GM19452 (cell line): ENCODE results near the gene ANKEF1.
"Not testable (repeated sequence)": the region's sequence is repeated elsewhere in the genome, so short reads cannot be mapped to it uniquely, and the experiment has no call there.

Source experiments
- ATAC-seq: cut with Tn5 transposase; IDR thresholded peaks from one replicate; pipeline ENCODE4 v1.9.1; 2021; ENCODE audit not compliant: unreplicated experiment

The ANKEF1 gene

DNA sequence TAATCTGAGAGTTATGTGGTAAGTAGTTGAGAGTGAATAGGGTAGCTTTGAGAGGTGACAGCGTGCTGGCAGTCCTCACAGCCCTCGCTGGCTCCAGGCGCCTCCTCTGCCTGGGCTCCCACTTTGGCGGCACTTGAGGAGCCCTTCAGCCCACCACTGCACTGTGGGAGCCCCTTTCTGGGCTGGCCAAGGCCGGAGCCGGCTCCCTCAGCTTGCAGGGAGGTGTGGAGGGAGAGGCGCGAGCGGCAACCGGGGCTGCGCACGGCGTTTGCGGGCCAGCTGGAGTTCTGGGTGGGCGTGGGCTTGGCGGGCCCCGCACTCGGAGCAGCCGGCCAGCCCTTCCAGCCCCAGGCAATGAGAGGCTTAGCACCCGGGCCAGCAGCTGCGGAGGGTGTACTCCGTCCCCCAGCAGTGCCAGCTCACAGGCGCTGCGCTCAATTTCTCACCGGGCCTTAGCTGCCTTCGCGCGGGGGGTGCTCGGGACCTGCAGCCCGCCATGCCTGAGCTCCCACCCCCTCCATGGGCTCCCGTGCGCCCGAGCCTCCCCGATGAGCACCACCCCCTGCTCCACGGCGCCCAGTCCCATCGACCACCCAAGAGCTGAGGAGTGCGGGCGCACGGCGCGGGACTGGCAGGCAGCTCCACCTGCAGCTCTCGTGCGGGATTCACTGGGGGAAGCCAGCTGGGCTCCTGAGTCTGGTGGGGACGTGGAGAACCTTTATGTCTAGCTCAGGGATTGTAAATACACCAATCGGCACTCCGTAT lies 3.2 kb upstream of the ANKEF1 start:
- ATAC-seq: not testable (repeated sequence)

DNA sequence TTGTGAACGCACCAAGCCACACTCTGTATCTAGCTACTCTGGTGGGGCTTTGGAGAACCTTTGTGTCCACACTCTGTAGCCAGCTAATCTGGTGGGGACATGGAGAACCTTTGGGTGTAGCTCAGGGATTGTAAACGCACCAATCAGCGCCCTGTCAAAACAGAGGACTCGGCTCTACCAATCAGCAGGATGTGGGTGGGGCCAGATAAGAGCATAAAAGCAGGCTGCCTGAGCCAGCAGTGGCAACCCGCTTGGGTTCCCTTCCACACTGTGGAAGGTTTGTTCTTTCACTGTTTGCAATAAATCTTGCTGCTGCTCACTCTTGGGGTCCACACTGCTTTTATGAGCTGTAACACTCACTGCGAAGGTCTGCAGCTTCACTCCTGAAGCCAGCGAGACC lies 2.5 kb upstream of the ANKEF1 start:
- not testable (repeated sequence) for ATAC-seq

DNA sequence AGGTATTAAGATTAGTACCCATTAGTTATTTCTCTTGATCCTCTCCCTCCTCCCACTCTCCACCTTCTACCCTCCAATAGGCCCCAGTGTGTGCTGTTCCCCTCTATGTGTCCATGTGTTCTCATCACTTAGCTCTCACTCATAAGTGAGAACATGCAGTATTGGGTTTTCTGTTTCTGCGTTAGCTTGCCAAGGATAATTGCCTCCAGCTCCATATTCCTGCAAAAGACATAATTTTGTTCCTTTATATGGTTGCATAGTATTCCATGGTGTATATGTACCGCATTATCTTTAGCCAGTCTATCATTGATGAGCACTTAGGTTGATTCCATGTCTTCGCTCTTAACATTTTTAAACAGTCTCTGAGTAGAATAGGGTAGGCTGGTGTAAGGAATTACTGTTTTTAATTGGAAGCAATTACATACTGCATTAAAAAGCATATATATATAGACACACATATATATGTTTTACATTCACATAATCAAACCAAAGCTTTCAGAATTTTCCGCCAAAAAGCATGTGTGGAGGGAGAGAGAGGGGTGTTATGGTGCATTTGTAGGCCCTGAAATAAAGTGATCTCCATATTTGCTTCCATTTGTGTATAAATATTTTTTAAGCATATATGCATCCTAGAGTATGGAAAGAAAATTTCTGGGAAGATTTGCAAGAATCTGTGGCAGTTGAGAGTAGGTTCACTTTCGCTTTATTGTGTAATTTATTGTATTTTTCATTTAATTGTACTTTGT lies 709 bp upstream of the ANKEF1 start:
- ATAC-seq: no peak

DNA sequence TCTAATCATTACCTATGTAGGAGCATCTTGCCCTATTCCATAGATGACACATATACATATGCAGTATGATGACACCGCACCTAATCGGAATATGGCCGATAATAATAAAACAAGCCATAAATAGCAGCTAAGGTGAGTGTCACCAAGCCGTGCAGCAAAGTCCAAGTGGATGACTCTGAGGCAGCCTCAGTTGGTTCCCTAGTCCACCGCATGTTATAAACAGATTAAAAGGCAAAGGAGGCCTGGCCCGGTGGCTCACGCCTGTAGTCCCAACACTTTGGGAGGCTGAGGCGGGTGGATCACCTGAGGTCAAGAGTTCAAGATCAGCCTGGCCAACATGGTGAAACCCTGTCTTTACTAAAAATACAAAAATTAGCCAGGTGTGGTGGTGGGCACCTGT lies 1.5 kb downstream of the ANKEF1 start:
- not testable (repeated sequence) for ATAC-seq

DNA sequence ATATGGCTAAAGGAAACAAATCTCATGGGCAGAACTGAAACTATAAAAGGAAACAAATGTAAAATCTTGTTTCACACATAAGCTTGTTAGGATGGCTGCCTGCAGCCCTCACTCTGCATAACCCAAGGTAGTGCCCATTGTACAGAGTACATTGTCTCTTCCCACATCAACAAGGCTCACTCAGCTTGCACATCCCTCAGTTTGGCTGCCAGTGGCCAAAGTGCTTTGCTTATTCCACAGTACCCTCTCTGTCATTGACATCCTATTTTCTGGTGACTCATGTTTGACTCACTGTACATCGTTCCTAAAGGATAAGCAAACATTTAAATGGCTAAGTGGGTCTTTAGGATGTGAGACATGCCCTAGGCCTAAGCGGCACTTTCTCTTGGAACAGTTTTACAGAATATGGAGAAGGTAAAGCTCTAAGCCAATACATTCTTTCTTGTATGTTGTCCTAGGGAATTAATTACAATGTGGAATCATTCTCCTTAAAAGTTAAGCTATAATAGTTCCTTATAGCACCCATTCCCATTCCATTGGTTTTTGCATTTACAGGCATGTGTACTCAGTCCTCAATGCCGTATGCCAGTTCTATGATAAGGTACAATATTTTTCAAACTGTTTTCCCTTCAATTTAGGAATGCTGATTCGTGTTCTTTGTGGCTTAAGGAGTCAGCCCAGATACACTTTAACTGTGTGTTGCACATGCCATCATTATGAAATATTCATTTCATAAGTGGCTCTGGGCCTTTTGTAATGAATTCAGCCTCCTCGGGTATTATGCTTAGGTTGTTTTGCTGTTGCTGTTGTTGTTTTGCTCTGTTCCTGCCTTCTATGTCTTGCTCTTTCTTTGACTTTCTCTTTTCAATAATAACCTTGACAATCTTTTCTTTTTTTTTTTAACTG lies 5.5 kb downstream of the ANKEF1 start:
- no peak for ATAC-seq

DNA sequence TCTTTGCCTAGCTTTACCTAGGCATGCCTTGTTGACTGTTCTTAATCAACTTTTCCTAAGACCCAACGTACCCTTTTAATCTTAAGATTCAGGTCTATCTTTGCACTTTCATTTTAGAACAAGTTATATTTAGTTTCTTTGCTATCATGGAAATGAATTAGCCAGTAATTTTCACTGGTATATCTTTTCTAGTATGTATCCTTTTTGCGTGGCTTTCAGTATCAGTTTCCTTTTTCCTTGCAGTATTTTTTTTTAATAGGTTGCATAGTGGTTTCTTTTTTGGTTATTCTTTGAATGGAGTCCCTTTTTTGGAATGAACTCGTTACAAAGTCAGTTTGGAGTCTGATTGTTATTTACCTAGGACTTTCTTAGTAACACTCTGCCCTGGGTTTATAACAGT lies 7.3 kb downstream of the ANKEF1 start:
- ATAC-seq: no peak

DNA sequence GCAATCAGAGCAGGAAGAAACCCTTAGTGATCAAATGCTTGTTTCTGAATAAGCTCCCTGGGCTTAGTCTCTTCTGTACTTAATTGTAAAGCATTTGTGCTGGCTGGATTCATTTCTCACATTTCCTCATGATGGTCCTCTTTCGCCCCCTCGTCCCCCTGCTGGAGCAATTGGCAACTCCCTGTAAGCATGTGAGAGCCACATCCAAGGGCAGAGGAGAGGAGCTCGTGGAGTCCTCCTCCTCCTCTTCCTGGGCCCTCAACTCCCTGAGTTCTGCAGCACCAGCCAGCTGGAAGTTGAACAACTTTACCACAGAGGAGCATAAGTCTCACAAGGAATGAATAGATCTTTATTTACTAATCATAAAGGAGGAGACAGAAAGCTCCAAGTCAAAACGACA lies 12.6 kb downstream of the ANKEF1 start:
- no peak for ATAC-seq

DNA sequence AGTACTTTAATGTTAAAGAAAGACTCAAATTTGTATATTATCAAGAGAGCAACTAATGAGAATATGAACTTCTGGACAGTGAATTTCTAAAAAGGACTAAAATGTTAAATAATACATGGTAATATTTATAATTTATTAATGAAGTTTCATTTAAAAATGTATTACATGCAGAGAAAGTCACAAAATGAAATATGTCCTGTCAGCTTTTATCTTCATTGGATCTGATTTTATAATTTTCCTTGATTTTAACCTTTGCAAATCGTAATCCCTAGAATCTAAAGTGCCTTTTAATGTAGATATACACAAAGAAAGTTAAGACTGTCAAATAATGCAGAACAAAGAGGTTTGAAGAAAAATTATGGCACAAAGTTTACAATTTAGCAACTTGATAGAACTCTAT lies 16.4 kb downstream of the ANKEF1 start:
- no peak for ATAC-seq

DNA sequence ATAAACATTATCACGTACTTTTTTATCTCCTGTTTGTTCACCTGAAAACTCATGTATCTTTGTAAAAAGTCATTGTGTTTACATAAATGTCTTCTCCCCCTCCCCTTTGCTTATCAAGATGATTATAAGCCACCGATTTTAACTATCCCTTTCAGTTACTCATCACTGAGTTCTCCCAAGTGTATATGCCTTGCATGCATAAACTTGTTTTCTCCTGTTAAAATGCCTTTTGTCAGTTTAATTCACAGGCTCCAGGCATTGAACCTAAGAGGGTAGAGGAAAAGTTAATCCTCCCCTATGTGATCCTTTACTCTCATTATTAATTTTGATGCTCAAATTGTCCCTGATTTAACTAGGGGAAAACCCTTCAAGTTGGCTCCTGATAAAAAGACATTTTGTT lies 24.2 kb downstream of the ANKEF1 start:
- ATAC-seq: no peak

DNA sequence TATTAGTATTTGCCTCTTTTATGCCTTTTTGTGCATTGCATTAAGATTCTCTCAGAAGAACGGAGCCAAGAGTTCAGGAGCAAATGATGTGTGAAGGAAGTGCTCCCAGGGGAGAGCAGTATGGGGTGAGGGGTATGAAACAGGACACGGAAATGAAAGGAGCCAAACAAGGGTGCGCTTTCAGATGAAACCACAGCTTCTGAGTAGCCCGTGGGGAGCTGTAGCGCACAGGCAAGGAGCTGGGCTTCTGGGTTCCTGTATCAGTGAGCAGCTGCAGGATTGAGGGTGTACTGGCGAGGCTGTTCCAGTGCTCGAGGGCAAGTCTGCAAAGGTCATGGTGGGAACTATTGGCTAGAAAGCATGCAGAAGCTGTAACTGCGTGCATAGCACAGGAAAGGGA lies 25.4 kb downstream of the ANKEF1 start:
- peak; percentile 90 for ATAC-seq

DNA sequence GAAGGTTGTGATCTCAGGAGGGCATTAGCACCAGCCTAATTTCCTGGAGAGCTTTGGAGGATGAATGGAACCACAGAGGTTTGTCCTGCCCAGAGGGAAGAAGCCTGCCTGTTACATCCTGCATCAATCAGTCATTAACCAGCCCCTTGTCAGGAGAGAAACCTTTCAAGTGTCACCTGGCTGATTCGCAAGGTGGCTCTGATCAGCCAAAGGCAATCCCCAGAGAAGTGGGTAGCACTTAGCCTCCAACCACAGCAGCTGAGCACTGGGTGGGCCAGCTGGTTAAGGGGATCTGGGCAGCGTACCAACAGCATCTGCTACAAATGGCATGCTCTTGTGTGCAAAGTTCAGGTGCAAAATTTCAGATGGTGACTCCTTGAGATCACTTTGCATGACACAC lies 26.9 kb downstream of the ANKEF1 start:
- ATAC-seq: no peak

DNA sequence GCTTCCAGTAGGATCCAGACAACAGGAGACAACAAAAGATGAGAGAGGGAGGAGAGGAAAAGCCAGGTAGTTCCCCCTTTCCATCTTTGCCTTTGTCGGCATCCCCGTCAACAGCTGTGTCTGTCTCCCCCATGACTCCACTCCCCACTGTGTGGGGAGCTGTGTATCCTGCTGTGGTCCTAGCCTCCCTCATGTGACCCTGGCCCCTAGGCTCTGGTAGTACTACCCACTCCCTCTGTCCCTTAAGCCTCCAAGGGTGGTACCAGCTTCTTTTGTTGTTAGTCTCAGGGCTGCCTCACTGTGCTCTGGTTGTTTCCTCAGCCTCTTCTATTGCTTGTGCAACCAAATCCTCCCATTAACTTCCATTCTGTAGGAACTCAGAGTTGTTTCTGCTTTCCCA lies 28.7 kb downstream of the ANKEF1 start:
- ATAC-seq: no peak

DNA sequence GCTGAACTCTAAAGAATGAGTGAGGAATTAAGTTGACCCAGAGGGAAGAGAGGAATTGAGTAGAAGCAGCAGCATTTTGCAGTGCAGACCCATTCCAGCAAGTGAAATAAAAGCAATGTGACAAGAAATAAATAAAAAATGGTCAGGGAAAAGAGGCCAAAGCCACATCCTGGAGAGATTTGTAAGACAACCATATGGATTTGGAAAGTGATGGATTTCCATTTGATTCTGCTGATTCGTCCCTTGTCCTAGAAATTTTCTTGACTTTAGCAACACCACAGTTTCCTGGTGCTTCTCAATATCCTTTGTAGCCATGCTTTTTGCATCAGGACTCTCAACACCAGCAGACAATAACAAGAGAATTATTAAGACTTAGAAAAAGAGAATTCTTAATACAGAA lies 29.8 kb downstream of the ANKEF1 start:
- ATAC-seq: no peak

DNA sequence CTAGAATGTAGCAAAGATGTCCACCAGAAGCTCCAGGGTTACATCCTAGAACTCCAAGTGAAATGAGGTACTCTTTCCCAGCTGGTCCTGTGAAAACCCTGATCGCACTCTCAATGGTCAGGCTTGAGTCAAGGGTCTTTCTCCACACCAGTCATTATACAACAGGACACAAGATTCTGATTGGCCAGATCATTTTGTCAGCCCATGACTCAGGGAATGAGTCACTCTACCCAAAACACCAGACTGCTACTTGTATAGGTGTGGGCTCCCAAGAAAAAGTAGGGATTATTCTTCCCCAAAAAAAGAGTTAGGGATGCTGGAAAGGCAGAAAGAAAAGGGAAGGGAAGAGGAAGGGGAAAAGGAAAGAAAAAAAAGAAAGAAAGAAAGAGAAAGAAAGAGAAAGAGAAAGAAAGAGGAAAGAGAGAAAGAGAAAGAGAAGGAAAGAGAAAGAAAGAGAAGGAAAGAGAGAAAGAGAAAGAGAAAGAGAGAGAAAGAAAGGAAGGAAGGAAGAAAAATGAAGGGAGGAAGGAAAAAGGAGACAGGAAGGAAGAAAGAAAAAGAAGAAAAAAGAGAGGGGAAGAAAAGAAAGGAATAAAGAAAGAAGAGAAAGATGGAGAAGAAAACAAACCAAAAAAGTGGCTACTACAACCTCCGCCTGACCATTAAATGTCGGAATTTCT lies 30.5 kb downstream of the ANKEF1 start:
- ATAC-seq: no peak

DNA sequence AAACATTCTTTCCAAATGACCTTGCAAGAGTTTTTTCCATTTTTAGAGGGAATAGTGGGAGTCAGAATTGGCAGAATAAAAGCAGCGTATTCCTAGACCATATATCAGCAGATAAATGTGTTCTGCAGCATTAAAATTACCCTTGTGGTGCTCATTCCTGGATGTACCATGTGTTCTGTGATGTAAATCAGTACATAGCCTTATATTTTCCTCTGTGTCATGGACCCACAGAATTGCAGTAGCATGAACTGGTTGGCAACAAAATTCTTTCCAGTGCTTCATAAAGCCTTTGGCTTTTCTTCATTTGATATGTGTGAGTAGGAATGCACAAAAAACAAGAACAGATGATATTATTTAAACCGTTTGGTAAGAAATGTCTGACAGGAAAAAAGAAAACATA lies 32.5 kb downstream of the ANKEF1 start:
- no peak for ATAC-seq

DNA sequence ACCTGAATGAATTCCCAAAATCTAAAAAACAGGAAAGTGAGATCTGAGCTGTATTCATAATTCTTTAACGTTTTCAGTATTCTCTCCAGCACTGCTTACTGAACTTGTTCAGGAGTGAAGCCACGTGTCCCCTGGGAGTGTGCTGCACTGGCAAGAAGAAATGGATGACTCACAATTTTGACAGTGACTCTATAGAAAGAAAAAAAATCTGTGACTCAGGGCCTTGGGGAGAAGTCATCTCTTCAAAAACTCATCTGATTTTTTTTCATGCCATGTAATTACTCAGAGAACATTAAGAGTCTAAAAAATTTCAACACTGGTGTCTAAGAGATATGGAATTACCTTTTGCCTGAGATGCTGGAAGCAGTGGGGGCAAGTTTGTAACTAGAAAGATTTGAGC lies 39.7 kb downstream of the ANKEF1 start:
- no peak for ATAC-seq

DNA sequence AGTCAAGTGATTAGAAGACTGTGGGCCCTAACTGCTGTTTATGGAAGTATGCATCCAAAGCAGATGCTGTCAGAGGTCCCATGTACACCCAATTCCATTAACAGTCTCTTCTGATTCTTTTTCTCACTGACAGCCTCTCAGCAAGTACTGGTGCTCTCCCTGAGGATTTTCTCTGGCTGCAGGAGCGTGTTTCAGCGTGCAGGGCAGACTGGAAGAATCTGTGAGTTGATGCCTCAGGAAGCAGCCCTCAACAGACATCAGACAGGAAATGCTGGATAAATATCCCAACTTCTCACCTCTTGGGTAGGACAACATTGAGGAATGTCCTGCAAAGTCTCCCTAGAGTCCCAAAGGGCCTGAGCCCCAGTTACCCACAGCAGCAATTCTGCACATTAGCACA lies 40.8 kb downstream of the ANKEF1 start:
- no peak for ATAC-seq

DNA sequence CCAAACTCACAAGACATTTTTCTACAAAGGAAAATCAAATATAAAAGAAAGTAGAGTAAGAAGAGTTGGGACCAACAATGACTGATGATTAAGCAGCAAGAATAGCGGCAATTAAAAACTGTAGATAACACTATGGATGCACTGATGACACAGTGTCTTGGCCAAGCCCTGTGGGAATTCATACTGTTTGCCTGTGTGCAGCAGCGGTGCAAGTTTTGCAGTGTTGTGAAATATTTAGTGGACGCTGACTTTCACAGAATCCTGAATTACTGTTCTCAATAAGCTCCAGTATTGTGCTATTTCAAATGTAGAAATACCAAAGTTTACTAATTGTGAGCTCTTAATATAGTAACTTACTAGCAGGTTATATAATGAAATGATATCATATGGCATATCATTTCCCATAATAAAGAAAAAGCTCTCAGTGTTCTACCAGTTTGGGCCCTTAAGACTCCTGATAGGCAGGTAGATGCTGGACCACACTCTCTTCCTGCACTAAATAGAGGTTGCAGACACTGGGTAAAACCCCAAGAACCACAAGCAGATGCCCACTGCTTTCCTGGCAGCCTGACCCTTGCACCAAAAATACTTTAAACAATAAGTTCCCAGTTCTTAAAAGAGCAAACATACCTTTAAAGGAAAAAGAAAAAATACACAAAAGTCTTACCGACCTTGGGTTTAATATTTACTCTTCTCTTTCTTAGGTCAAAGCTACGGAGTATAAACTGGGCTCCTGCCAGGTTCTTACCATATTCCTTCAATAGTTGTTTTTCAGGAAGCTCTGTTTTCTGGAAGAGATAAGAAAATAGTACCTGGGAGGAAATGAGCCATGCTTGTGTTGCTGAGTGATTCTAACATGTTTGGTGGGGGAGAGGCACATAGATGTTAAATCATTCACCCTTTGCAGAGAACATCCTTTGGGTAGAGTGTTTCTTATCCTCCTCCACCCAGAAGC lies 41.6 kb downstream of the ANKEF1 start:
- no peak for ATAC-seq

DNA sequence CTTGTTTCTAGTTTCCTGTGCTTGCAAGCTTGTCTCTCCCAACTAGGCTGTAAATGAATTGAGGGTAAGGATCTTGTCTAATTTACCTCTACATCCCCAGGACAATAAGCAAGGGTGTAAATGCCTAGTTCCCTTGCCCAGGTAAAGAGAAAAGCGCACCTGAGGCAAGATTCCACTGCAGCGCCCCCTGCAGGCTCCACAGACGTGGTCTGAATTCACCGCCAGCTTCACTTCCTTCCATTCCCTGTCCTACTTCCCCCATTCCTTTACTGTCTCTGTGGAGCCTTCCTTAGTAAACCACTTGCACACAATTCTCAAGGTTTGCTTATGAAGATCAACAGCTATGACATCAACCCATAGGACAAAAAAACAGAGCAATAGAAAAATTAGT lies 42.3 kb downstream of the ANKEF1 start:
- ATAC-seq: no peak

DNA sequence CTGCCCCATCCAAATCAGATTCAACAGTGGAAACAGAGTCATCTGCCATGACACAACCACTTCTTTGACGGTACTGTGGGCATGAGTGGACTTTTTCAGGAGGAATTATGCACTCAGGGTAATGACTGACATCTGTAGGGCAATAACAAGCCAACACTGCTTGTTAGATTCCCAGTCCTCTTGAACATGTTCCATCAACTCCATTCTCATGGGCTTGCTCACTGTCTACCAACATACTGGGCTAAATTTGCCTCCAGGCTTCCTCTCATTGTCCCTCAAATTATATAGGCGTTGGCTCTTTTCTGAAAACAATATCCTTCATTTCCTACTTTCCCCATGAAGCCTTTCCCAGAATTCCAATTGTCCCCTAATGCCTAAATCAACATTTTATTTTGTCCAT lies 43.1 kb downstream of the ANKEF1 start:
- no peak for ATAC-seq
